ENCODE measurements around the gene COQ8B.

DNA sequence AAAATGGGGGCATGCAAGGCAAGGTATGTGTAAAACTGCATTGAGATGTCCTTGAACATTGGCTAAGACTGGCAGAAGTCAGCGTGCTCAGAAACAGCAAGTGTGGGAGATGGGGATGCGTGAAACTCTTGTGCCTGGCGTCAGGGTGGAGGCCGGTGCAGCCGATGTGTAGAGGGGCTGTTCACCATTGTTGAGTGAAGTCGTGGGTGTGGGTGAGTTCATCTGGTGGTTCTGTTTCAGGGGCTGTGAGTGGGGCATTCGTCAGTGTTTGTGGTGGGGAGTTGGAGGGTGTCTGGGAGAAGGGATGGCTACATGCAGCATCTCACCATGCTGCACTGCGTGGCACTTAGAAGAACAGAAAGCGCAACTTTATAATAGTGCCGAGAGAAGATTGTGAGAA, 47.3 kb upstream of the COQ8B start:
- TF ChIP-seq, protein P1, sequence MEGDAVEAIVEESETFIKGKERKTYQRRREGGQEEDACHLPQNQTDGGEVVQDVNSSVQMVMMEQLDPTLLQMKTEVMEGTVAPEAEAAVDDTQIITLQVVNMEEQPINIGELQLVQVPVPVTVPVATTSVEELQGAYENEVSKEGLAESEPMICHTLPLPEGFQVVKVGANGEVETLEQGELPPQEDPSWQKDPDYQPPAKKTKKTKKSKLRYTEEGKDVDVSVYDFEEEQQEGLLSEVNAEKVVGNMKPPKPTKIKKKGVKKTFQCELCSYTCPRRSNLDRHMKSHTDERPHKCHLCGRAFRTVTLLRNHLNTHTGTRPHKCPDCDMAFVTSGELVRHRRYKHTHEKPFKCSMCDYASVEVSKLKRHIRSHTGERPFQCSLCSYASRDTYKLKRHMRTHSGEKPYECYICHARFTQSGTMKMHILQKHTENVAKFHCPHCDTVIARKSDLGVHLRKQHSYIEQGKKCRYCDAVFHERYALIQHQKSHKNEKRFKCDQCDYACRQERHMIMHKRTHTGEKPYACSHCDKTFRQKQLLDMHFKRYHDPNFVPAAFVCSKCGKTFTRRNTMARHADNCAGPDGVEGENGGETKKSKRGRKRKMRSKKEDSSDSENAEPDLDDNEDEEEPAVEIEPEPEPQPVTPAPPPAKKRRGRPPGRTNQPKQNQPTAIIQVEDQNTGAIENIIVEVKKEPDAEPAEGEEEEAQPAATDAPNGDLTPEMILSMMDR (IDR thresholded peaks at IDR 0.05), result no peak
- no peak for TF ChIP-seq EZH2 (IDR thresholded peaks at IDR 0.05; ENCODE audit: borderline replicate concordance, insufficient read depth, low read depth, low read length, poor library complexity, severe bottlenecking)
